HL-60 (cell line): ENCODE measurements around the gene OXCT1.

ENCODE experiments used
- CTCF ChIP-seq: IDR thresholded peaks from one replicate; pipeline ENCODE4 v1.5.1; 2011; ENCODE audit warnings: low read length, control low read depth, inconsistent platforms; ENCODE audit not compliant: insufficient read depth
- GABPA ChIP-seq: IDR thresholded peaks from 2 replicates; pipeline ENCODE4 v1.6.1; 2012; ENCODE audit warnings: low read depth
- POLR2AphosphoS5 ChIP-seq: IDR thresholded peaks from 2 replicates; pipeline ENCODE4 v1.6.1; 2012; ENCODE audit warnings: low read depth
- REST ChIP-seq: IDR thresholded peaks from 2 replicates; pipeline ENCODE4 v1.6.1; 2012; ENCODE audit warnings: low read depth; ENCODE audit not compliant: insufficient replicate concordance

- no peak for TF ChIP-seq CTCF
- TF ChIP-seq REST: no peak
- TF ChIP-seq POLR2AphosphoS5: no peak
- no peak for TF ChIP-seq GABPA
Observed at GRCh38 chr5:41827792-41828191, 42.4 kb downstream of the OXCT1 start.
